Esophagus muscularis mucosa (tissue), 4 donors: ENCODE data around the gene SNED1. TPM values are rescaled to one million over a fixed set of nuclear protein-coding genes. Genes with fewer than 3 reads are reported as not detected.

ENCODE experiments used
- DNase-seq: peaks from one replicate; pipeline ENCODE4 v3.0.0-alpha.2; 2017; ENCODE audit errors: extremely low spot score
- H3K27ac ChIP-seq, 4 donors: fragments of 200-600 bp; sonication (generic); replicated peaks in 1 of 4; 1 replicate in 3 of 4; 2 replicates in 1 of 4; pipeline ENCODE4 v1.5.1; 2016 to 2019; ENCODE audit warnings: mild to moderate bottlenecking in 1 of 4
- H3K27me3 ChIP-seq, 4 donors: fragments of 200-600 bp; sonication (generic); one replicate each; pipeline versions ENCODE4 v1.5.1 to v1.6.0; 2016 to 2019
- H3K36me3 ChIP-seq, 4 donors: fragments of 200-600 bp; sonication (generic); one replicate each; pipeline ENCODE4 v1.5.1; 2016 to 2019
- H3K4me1 ChIP-seq, 4 donors: fragments of 200-600 bp; sonication (generic); one replicate each; pipeline ENCODE4 v1.5.1; 2016 to 2019
- H3K4me3 ChIP-seq, 4 donors: fragments of 200-600 bp; sonication (generic); 1 replicate in 2 of 4; 2 replicates in 2 of 4; pipeline ENCODE4 v1.5.1; 2016 to 2019; ENCODE audit warnings: mild to moderate bottlenecking in 4 of 4, moderate library complexity in 1 of 4
- H3K9me3 ChIP-seq, 4 donors: fragments of 200-600 bp; sonication (generic); 1 replicate in 3 of 4; 2 replicates in 1 of 4; pipeline ENCODE4 v1.5.1; 2016 to 2019
- EP300 ChIP-seq: sonication (generic); formaldehyde crosslinking; IDR thresholded peaks from one replicate; pipeline ENCODE4 v1.6.1; 2017; ENCODE audit warnings: antibody characterized with exemption
- POLR2A ChIP-seq: fragments of 450-650 bp; IDR thresholded peaks from one replicate; pipeline ENCODE4 v1.6.1; 2017; ENCODE audit warnings: antibody characterized with exemption, moderate library complexity, mild to moderate bottlenecking, low read depth
- POLR2AphosphoS5 ChIP-seq, 2 donors: sonication (generic); formaldehyde crosslinking; IDR thresholded peaks; one replicate each; pipeline ENCODE4 v1.6.1; 2017; ENCODE audit warnings: antibody characterized with exemption in 2 of 2
- WGBS: methylation state at CpG from one replicate; pipeline ENCODE4 v1.1.5; 2018; 5-methylcytosine and 5-hydroxymethylcytosine counted together
- intact Hi-C: fragments of 100-400 bp; cut with DNase I; formaldehyde crosslinking; loops from one replicate; pipeline ENCODE4 v1.15.1; 2023
- total RNA-seq, 4 donors: library from RNA; depleted of rRNA; stranded (reverse); fragments of >200 nt; gene quantifications; one replicate each; pipeline versions ENCODE4 v1.1.0 to v1.2.1, GENCODE V29; 2016
- TF ChIP-seq, protein P1 (sequence below), 3 experiments: fragments of 200-600 bp in 2 of 3; fragments of 450-650 bp in 1 of 3; sonication (generic) in 2 of 3; IDR thresholded peaks; one replicate each; pipeline ENCODE4 v1.5.1; 2017 to 2019; ENCODE audit warnings: antibody characterized with exemption in 3 of 3, mild to moderate bottlenecking in 2 of 3, moderate library complexity in 1 of 3

Gene SNED1
- total RNA-seq, 4 donors from 2014 or later, result 7.3 to 14.1 (median 11.6) TPM

- TF ChIP-seq POLR2A, result no peak
- TF ChIP-seq EP300, result no peak
- TF ChIP-seq, protein P1, sequence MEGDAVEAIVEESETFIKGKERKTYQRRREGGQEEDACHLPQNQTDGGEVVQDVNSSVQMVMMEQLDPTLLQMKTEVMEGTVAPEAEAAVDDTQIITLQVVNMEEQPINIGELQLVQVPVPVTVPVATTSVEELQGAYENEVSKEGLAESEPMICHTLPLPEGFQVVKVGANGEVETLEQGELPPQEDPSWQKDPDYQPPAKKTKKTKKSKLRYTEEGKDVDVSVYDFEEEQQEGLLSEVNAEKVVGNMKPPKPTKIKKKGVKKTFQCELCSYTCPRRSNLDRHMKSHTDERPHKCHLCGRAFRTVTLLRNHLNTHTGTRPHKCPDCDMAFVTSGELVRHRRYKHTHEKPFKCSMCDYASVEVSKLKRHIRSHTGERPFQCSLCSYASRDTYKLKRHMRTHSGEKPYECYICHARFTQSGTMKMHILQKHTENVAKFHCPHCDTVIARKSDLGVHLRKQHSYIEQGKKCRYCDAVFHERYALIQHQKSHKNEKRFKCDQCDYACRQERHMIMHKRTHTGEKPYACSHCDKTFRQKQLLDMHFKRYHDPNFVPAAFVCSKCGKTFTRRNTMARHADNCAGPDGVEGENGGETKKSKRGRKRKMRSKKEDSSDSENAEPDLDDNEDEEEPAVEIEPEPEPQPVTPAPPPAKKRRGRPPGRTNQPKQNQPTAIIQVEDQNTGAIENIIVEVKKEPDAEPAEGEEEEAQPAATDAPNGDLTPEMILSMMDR (IDR thresholded peaks at IDR 0.05), result no peak
- TF ChIP-seq POLR2AphosphoS5 (IDR thresholded peaks at IDR 0.05), result no peak
- peaks cover 0 to 4% (median 0%) of the 10 kb centered on the region in 4 donors for H3K4me1 ChIP-seq
- intact Hi-C loops, result no loop called here
- no peaks in the 10 kb centered on the region for H3K9me3 ChIP-seq
- H3K27ac ChIP-seq, result no peak overlapping the region
- H3K27me3 ChIP-seq, result no peaks in the 10 kb centered on the region
- peaks cover 0 to 20% (median 10%) of the 10 kb centered on the region in 4 donors for H3K36me3 ChIP-seq
- WGBS, result 86% methylated on average over 18 of the region's 18 CpGs
- H3K4me3 ChIP-seq, result no peak overlapping the region
- no peak for DNase-seq
Measured at GRCh38 chr2:241080405-241081189, 82.2 kb downstream of the SNED1 start.

- no peak for DNase-seq
- Histone ChIP-seq H3K4me1 (peaks cover 0 to 4% (median 0%) of the 10 kb centered on the region in 4 donors), H3K27me3 (no peaks in the 10 kb centered on the region), H3K27ac (no peak overlapping the region), H3K4me3 (no peak overlapping the region), H3K36me3 (peaks cover 0 to 18% (median 14%) of the 10 kb centered on the region in 4 donors), H3K9me3 (no peaks in the 10 kb centered on the region)
- TF ChIP-seq POLR2A (no peak), EP300 (no peak), POLR2AphosphoS5 (IDR thresholded peaks at IDR 0.05) (no peak)
- TF ChIP-seq, protein P1 (IDR thresholded peaks at IDR 0.05), result no peak
- intact Hi-C loops, result no loop called here
- 61% methylated on average over 8 of the region's 9 CpGs for WGBS
Measured at GRCh38 chr2:241081190-241081642, 82.8 kb downstream of the SNED1 start.

DNA sequence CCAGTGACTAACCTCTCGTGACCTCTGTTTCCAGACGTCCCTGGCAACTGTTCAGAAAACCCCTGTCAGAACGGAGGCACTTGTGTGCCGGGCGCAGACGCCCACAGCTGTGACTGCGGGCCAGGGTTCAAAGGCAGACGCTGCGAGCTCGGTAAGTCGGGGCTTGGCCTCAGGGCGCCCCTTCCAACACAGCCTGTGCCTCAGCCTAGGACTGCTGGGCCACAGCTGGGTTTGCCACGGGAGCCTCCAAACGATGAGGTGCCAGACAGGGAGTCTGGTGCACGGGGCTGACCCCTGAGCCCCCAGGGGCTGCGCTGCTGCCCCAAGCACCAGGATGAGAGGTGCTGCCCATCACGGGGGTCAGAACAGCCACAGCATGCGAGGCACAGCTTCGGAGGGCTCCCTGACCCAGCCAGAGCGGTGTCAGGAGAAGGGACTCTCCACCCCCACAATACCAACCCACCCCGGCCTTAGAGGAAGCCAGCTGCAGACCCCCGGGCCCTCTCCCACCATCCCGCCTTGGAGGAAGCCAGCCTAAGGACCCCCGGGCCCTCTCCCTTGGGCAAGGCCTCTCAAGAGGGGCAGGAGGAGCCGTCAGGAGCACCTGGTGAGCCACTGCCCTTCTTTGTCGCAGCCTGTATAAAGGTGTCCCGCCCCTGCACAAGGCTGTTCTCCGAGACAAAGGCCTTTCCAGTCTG is 83.4 kb downstream of the SNED1 start:
- no peak for TF ChIP-seq POLR2A
- TF ChIP-seq, protein P1 (IDR thresholded peaks at IDR 0.05), result no peak
- TF ChIP-seq POLR2AphosphoS5 (IDR thresholded peaks at IDR 0.05), result no peak
- intact Hi-C loops, result no loop called here
- no peaks in the 10 kb centered on the region for H3K9me3 ChIP-seq
- no peak for DNase-seq
- no peaks in the 10 kb centered on the region for H3K27me3 ChIP-seq
- WGBS, result 80% methylated on average over 6 of the region's 28 CpGs
- peaks cover 0 to 4% (median 0%) of the 10 kb centered on the region in 4 donors for H3K4me1 ChIP-seq
- no peak overlapping the region for H3K27ac ChIP-seq
- no peak overlapping the region for H3K4me3 ChIP-seq
- H3K36me3 ChIP-seq, result peaks cover 0 to 21% (median 19%) of the 10 kb centered on the region in 4 donors

DNA sequence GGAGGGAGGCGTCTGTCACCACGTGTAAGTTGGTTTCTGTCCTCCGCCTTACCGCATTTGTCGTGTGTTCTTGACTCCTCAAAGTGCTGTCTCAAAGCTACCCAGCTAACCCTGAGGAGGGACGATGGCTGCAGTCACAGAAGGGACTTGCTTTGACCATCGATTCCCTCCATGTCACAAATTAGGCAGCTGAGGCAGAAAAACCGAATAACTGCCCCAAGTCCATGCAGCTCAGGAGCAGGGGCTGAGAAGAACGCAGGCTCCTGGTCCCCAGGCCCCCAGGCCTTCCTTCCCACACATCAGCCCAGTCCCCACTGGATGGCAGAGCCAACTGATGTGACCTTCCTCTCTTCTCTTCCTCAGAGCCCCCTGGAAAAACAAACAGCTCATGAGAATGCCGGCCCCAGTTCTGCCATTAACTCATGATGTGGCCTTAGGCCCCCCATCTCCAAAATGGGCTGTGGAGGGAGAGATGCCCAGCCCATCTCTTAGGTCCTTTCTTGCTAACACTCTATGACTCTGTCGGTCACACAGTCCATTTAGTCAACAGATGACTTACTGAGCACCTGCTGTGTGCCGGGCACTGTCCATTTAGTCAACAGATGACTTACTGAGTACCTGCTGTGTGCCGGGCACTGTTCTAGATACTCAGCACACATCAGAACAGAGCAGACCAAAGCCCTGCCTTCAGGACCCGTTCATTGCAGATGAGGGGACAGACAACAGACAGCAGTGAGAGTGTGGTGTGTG is 84.1 kb downstream of the SNED1 start:
- H3K4me3 ChIP-seq, result no peak overlapping the region
- no peaks in the 10 kb centered on the region for H3K27me3 ChIP-seq
- H3K27ac ChIP-seq, result no peak overlapping the region
- TF ChIP-seq, protein P1 (IDR thresholded peaks at IDR 0.05), result no peak
- no peak for TF ChIP-seq POLR2A
- TF ChIP-seq EP300, result no peak
- TF ChIP-seq POLR2AphosphoS5 (IDR thresholded peaks at IDR 0.05), result no peak
- no peak for DNase-seq
- intact Hi-C loops, result no loop called here
- H3K4me1 ChIP-seq, result peaks cover 0 to 4% (median 0%) of the 10 kb centered on the region in 4 donors
- WGBS, result 85% methylated on average over 14 of the region's 14 CpGs
- no peaks in the 10 kb centered on the region for H3K9me3 ChIP-seq
- peaks cover 0 to 28% (median 26%) of the 10 kb centered on the region in 4 donors for H3K36me3 ChIP-seq
